Measurements from ENCODE around the gene CCDC57.

CCDC57 gene

DNA sequence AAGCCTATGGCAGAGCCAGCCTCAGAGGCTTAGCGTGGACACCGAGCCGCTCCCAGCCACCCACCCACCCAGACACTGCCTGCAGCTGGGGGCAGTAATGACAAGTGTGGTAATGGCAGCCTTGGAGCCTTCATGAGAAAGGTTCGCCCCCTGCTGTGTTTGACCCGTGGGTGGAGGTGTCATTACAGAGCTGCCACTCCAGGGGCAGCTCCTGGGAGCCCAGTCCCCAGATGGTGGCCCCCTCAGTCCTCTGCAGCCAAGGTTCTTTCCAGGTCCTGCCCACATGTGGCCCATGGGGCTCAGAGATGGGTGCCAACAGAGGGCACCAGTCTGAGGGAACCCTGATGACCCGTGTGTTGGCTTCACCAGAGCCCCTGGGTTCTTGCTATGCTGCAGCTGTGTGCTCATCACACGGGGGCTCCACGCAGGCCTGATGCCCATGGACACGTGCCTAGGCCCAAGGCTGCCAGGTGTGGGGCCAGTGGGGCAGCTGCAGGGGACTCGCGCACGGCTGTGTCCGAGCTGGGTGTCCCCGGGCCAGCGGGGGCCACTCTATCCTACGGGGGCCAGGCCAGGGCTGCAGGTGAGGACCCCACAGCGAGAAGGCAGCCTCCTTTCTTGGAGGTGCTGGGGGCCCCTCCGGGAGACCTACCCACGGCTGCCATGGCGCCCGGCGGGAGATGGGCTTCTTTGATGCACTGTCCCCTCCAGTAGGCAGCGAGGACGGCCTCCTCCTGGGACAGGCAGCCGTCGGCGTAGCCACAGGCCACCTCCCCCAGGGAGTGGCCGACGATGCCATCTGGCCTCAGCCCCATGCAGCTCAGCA is 122.7 kb downstream of the CCDC57 start:
- Mint-ChIP-seq H3K4me3 (no peak overlapping the region), H3K4me1 (no peaks in the 10 kb centered on the region), H3K9me3 (no peaks in the 10 kb centered on the region), H3K36me3 (ENCODE audit: low read depth) (peaks cover 8% of the 10 kb centered on the region), H3K27ac (no peak overlapping the region), H3K27me3 (ENCODE audit: low read depth) (no peaks in the 10 kb centered on the region)
- TF ChIP-seq, protein P1, sequence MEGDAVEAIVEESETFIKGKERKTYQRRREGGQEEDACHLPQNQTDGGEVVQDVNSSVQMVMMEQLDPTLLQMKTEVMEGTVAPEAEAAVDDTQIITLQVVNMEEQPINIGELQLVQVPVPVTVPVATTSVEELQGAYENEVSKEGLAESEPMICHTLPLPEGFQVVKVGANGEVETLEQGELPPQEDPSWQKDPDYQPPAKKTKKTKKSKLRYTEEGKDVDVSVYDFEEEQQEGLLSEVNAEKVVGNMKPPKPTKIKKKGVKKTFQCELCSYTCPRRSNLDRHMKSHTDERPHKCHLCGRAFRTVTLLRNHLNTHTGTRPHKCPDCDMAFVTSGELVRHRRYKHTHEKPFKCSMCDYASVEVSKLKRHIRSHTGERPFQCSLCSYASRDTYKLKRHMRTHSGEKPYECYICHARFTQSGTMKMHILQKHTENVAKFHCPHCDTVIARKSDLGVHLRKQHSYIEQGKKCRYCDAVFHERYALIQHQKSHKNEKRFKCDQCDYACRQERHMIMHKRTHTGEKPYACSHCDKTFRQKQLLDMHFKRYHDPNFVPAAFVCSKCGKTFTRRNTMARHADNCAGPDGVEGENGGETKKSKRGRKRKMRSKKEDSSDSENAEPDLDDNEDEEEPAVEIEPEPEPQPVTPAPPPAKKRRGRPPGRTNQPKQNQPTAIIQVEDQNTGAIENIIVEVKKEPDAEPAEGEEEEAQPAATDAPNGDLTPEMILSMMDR (IDR thresholded peaks at IDR 0.05; ENCODE audit: unreplicated experiment in 3 of 3), result no peak

DNA sequence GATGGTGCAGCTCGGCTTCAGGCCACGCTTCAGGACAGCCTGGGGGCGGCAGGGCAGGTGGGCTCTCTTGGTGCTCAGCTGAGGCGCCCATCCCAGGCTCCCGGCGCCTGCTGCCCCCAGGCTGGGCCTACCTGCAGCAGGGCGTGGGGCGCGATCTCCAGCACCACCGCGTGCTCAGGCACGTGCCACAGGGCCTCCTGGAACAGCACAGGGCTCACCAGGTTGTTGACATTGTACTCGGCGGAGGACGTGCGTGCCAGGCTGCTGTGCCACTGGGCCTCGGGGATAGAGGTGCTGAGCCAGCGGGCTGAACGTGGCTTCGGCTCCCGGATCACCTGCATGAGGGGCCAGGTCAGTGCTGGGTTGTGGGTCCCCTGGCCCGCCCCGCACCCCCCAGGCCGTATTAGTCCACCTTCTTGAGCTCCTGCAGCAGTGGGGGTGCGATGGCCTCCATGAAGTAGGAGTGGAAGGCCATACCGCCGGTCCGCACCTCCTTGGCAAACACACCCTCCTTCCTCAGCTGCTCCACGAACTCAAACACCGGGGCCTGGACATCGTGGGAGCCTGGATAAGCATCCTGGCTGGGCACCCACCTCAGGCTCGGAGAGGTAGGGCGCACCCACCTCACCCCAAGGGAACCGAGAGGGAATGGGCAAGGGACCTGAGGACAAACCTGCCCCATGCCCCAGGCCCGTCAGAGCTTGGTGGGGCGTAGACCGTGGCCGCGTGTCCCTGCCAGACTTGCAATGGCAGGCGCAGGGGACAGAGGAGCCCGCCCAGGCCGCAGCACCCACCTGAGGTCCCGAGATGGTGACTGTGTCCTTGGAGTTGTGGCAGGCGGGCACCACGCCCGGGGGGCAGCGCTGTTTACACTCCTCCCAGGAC is 123.6 kb downstream of the CCDC57 start:
- TF ChIP-seq, protein P1 (IDR thresholded peaks at IDR 0.05; ENCODE audit: unreplicated experiment in 3 of 3), result no peak
- no peaks in the 10 kb centered on the region for H3K4me1 Mint-ChIP-seq
- H3K4me3 Mint-ChIP-seq, result no peak overlapping the region
- H3K9me3 Mint-ChIP-seq, result no peaks in the 10 kb centered on the region
- H3K27ac Mint-ChIP-seq, result no peak overlapping the region
- no peaks in the 10 kb centered on the region for H3K27me3 Mint-ChIP-seq (ENCODE audit: low read depth)
- H3K36me3 Mint-ChIP-seq (ENCODE audit: low read depth), result peaks cover 11% of the 10 kb centered on the region

DNA sequence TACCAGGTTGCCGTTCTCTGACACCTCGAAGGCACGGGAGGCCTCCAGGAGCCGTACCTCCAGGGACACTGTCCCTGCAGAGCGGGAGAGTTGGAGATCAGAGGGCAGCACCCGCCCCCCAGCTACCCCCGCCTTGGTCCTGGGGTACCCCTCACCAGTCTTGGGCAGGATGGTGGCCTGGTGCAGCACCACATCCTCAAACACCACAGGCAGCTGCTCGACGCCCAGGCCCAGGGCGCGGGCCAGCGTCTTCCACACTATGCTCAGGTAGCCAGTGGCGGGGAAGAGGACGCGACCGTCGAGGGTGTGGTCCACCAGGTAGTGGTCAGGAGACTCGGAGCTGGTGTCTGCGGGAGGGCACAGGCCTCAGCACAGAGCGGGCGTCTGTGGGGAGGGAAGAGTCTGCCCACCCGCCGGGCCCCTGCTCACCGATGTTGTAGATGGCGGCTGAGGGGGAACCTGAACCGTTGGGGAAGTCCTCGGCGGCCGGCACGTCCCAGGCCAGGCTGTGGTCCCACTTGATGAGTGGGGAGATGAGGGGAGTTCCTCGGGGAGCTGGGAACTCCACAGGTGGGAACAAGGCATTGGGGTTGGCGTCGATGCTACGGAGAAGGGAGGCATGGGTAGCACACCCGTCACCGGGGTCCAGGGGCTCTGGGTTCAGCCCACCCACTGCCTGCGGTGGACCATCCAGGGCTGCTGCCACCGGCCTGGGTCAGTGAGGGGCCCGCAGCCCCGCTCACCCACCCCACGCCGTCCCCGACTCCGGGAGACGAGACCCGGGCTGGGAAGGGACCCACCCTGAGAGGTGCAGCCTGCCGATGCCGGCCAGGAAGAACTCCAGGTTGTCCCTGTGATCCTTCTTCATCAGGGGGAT is 124.4 kb downstream of the CCDC57 start:
- H3K4me1 Mint-ChIP-seq, result no peaks in the 10 kb centered on the region
- H3K9me3 Mint-ChIP-seq, result no peaks in the 10 kb centered on the region
- H3K27me3 Mint-ChIP-seq (ENCODE audit: low read depth), result no peaks in the 10 kb centered on the region
- no peak overlapping the region for H3K4me3 Mint-ChIP-seq
- H3K27ac Mint-ChIP-seq, result no peak overlapping the region
- TF ChIP-seq, protein P1 (IDR thresholded peaks at IDR 0.05; ENCODE audit: unreplicated experiment in 3 of 3), result no peak
- peaks cover 9% of the 10 kb centered on the region for H3K36me3 Mint-ChIP-seq (ENCODE audit: low read depth)

DNA sequence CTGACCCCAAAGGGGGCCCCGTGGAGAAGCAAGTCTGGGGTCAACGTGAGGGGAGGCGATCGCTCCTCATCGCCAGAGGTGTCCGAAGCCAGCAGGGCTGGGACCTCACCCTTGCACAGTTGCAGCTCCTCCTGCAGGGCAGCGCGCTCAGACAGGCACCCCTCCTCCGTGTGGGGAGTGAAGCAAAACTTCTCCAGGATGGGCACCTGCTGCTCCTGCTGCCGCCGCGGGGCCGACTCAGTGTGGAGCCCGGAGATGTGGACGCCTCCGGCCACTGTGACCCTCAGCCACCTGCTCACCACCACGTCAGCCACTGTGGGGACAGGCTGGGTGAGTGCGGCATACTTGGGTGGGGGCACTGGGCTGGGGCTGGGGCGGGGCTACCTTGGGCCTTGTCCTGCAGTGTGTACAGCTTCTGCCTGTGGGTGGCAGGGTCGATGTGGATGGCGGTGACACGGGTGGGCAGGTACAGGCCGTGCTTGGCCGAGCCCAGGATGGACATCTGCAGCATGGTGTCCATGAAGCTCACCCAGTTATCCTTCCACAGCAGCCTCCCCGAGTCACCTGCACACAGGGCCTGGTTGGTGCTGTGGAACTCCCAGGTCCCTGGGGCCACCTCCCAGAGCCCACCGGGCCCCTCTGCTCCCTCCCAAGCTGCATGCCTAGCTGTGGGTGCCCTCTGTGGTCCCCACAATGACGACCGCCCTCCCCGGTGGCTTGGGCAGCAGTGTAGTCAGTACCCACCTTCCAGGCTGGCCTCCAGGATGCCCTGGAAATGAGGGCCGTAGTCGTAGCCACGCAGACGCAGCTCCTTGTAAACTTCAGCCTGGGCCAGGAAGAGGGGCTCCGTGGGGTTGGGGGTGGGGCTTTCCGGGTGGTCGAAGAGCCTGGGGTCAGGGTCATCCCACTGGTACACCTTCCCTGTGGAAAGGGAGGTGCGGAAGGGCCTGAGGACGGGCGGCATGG is 125.4 kb downstream of the CCDC57 start:
- H3K4me3 Mint-ChIP-seq, result no peak overlapping the region
- H3K27me3 Mint-ChIP-seq (ENCODE audit: low read depth), result no peaks in the 10 kb centered on the region
- H3K9me3 Mint-ChIP-seq, result no peaks in the 10 kb centered on the region
- H3K4me1 Mint-ChIP-seq, result no peaks in the 10 kb centered on the region
- no peak overlapping the region for H3K27ac Mint-ChIP-seq
- H3K36me3 Mint-ChIP-seq (ENCODE audit: low read depth), result peaks cover 7% of the 10 kb centered on the region
- TF ChIP-seq, protein P1 (IDR thresholded peaks at IDR 0.05; ENCODE audit: unreplicated experiment in 3 of 3), result no peak

All from nephron (organoid).